ENCODE results near the gene ADAMTSL3. TPM values are rescaled to one million over a fixed set of nuclear protein-coding genes. Genes with fewer than 3 reads are reported as not detected.

ADAMTSL3 gene
- total RNA-seq, 1 donor from 2014 or later: 0.32 TPM

DNA sequence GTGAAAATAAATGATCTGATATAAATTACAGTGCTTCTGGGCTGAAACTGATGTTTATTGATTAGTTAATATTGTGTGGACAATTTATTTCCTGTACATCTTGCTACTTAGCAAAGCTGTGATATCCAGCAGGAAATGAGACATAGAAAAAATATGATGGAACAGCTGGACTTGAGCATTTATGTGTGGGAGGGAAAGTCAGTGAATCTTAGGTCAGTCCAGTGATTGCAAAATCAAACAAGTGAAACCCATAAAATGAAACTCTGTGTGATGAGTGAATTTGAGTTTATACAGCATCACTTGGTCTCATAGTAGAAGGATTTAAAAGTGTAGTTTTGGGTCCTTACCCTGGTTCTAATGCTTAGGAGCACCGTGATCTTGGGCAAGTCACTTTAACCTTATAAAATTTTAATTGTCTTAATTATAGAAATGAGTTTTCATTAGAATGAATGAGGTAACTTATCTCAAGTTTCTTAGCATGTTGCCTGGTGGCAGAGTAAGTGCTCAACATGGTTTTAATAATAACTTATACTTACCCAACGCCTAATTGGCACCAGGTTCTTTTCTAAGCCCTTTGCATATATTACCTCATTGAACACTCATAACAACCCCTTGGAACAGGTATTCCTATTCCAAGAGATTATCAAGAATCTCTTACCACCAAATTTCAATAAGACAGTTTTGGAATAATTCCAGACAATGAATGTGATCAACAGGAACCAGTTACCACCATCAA lies 194.6 kb downstream of the ADAMTSL3 start:
- no peak overlapping the region for H3K27ac Mint-ChIP-seq (ENCODE audit: unreplicated experiment)
- H3K27me3 Mint-ChIP-seq (ENCODE audit: unreplicated experiment): no peaks in the 10 kb centered on the region
- no peaks in the 10 kb centered on the region for H3K36me3 Mint-ChIP-seq (ENCODE audit: unreplicated experiment)
- no peak for TF ChIP-seq CTCF (IDR thresholded peaks at IDR 0.05; ENCODE audit: partially characterized antibody, unreplicated experiment)
- H3K4me1 Mint-ChIP-seq (ENCODE audit: low read depth, unreplicated experiment): peaks cover 15% of the 10 kb centered on the region
- no peak overlapping the region for H3K4me3 Mint-ChIP-seq (ENCODE audit: unreplicated experiment)
- no peaks in the 10 kb centered on the region for H3K9me3 Mint-ChIP-seq (ENCODE audit: unreplicated experiment)
- DNase-seq: no peak

GRCh38 chr15:83850015-83850414 lies 196.1 kb downstream of the ADAMTSL3 start:
- Mint-ChIP-seq H3K9me3 (ENCODE audit: unreplicated experiment) (no peaks in the 10 kb centered on the region), H3K4me1 (ENCODE audit: low read depth, unreplicated experiment) (peaks cover 15% of the 10 kb centered on the region), H3K27me3 (ENCODE audit: unreplicated experiment) (no peaks in the 10 kb centered on the region), H3K36me3 (ENCODE audit: unreplicated experiment) (no peaks in the 10 kb centered on the region), H3K27ac (ENCODE audit: unreplicated experiment) (peak overlapping the region; percentile 15), H3K4me3 (ENCODE audit: unreplicated experiment) (no peak overlapping the region)
- no peak for TF ChIP-seq CTCF (IDR thresholded peaks at IDR 0.05; ENCODE audit: partially characterized antibody, unreplicated experiment)
- DNase-seq: no peak

- no peak overlapping the region for H3K4me3 Mint-ChIP-seq (ENCODE audit: unreplicated experiment)
- no peaks in the 10 kb centered on the region for H3K36me3 Mint-ChIP-seq (ENCODE audit: unreplicated experiment)
- no peaks in the 10 kb centered on the region for H3K9me3 Mint-ChIP-seq (ENCODE audit: unreplicated experiment)
- no peak overlapping the region for H3K27ac Mint-ChIP-seq (ENCODE audit: unreplicated experiment)
- DNase-seq: no peak
- no peak for TF ChIP-seq CTCF (IDR thresholded peaks at IDR 0.05; ENCODE audit: partially characterized antibody, unreplicated experiment)
- H3K4me1 Mint-ChIP-seq (ENCODE audit: low read depth, unreplicated experiment): peaks cover 15% of the 10 kb centered on the region
- H3K27me3 Mint-ChIP-seq (ENCODE audit: unreplicated experiment): no peaks in the 10 kb centered on the region
Measured at GRCh38 chr15:83850501-83851245, 196.8 kb downstream of the ADAMTSL3 start.

DNA sequence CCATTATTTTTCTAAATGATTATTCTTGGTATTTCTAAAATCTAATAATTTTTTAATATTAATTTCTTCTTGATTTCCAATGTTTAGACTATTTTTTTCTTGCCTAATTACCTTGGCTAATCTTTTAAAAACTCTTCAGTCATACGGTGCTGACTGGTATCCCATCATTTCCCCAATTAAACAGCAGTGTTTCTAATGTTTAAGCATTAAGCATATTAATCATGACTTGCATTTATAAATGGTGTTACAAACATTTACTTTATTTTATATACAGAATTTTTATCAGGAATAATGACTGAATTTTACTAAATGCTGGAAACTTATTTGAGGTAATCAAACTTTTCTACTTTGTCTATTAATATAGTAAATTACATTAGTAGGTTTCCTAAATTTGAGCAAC lies 199.3 kb downstream of the ADAMTSL3 start:
- no peaks in the 10 kb centered on the region for H3K36me3 Mint-ChIP-seq (ENCODE audit: unreplicated experiment)
- peaks cover 13% of the 10 kb centered on the region for H3K4me1 Mint-ChIP-seq (ENCODE audit: low read depth, unreplicated experiment)
- H3K27me3 Mint-ChIP-seq (ENCODE audit: unreplicated experiment): no peaks in the 10 kb centered on the region
- no peaks in the 10 kb centered on the region for H3K9me3 Mint-ChIP-seq (ENCODE audit: unreplicated experiment)
- no peak overlapping the region for H3K27ac Mint-ChIP-seq (ENCODE audit: unreplicated experiment)
- no peak for DNase-seq
- H3K4me3 Mint-ChIP-seq (ENCODE audit: unreplicated experiment): no peak overlapping the region
- no peak for TF ChIP-seq CTCF (IDR thresholded peaks at IDR 0.05; ENCODE audit: partially characterized antibody, unreplicated experiment)

DNA sequence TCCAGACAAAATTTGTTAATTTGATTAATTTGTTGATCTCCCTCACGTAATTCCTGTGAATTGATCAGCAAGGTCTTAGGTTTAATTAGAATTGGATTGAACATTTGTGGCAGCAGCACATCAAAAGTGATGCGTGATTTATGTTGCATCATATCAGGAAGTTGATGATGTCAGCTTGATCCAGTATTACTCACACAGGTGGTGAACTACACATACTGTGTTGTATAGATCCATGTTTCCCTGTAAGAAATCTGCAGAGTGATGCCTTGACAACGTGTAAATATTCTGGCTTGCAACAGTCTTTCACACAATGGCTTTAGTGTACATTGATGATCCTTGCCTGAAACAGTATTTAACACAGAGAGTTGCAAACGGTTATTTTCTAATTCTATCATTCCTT lies 200.4 kb downstream of the ADAMTSL3 start:
- TF ChIP-seq CTCF (IDR thresholded peaks at IDR 0.05; ENCODE audit: partially characterized antibody, unreplicated experiment): no peak
- Mint-ChIP-seq H3K4me1 (ENCODE audit: low read depth, unreplicated experiment) (peaks cover 13% of the 10 kb centered on the region), H3K27me3 (ENCODE audit: unreplicated experiment) (no peaks in the 10 kb centered on the region)

More for the DNA sequence above, 200.4 kb downstream of the ADAMTSL3 start:
- DNase-seq: no peak
- H3K27ac Mint-ChIP-seq (ENCODE audit: unreplicated experiment): no peak overlapping the region
- H3K36me3 Mint-ChIP-seq (ENCODE audit: unreplicated experiment): no peaks in the 10 kb centered on the region
- no peaks in the 10 kb centered on the region for H3K9me3 Mint-ChIP-seq (ENCODE audit: unreplicated experiment)
- no peak overlapping the region for H3K4me3 Mint-ChIP-seq (ENCODE audit: unreplicated experiment)

All from glutamatergic neuron (in vitro differentiated cells).